MM.1S (cell line): ENCODE data around the gene CES4A.

Experiments
- DNase-seq: peaks from one replicate; pipeline ENCODE4 v3.0.0-alpha.2; 2015
- H2AFZ ChIP-seq: fragments of 300-600 bp; sonication (generic); 2 replicates; pipeline ENCODE4 v1.6.0; 2016; ENCODE audit warnings: antibody characterized with exemption, low read length
- H3F3A ChIP-seq: fragments of 300-600 bp; sonication (generic); 2 replicates; pipeline ENCODE4 v1.6.1; 2016; ENCODE audit warnings: mild to moderate bottlenecking, antibody characterized with exemption, low read length, moderate library complexity, mixed read lengths; ENCODE audit not compliant: insufficient read depth
- H3K27ac ChIP-seq: fragments of 300-600 bp; sonication (generic); 2 replicates; pipeline ENCODE4 v1.5.1; 2016; ENCODE audit warnings: mild to moderate bottlenecking, low read length
- H3K27me3 ChIP-seq: fragments of 300-600 bp; sonication (generic); replicated peaks from 2 replicates; pipeline ENCODE4 v1.6.0; 2016; ENCODE audit warnings: low read length; ENCODE audit not compliant: insufficient read depth
- H3K36me3 ChIP-seq: fragments of 300-600 bp; sonication (generic); replicated peaks from 2 replicates; pipeline ENCODE4 v1.6.1; 2016; ENCODE audit warnings: mild to moderate bottlenecking, low read length, mixed read lengths; ENCODE audit not compliant: insufficient read depth
- H3K4me1 ChIP-seq: fragments of 300-600 bp; sonication (generic); 2 replicates; pipeline ENCODE4 v1.6.1; 2016; ENCODE audit warnings: low read length, mixed read lengths
- H3K4me2 ChIP-seq: fragments of 300-600 bp; sonication (generic); 2 replicates; pipeline ENCODE4 v1.6.0; 2016; ENCODE audit warnings: low read depth, low read length
- H3K4me3 ChIP-seq: fragments of 300-600 bp; sonication (generic); 2 replicates; pipeline ENCODE4 v1.5.1; 2016; ENCODE audit warnings: low read length, mixed read lengths
- H3K79me2 ChIP-seq: fragments of 300-600 bp; sonication (generic); 2 replicates; pipeline ENCODE4 v1.6.1; 2016; ENCODE audit warnings: mixed run types, low read length, mixed read lengths
- H3K9ac ChIP-seq: fragments of 300-600 bp; sonication (generic); 2 replicates; pipeline ENCODE4 v1.6.1; 2016; ENCODE audit warnings: low read length, mixed read lengths
- H3K9me2 ChIP-seq: fragments of 300-600 bp; sonication (generic); replicated peaks from 2 replicates; pipeline ENCODE4 v1.6.1; 2016; ENCODE audit warnings: mild to moderate bottlenecking, low read length, mixed read lengths; ENCODE audit not compliant: insufficient read depth
- H3K9me3 ChIP-seq: fragments of 300-600 bp; sonication (generic); replicated peaks from 2 replicates; pipeline ENCODE4 v1.6.1; 2016; ENCODE audit warnings: mild to moderate bottlenecking, low read length, mixed read lengths; ENCODE audit not compliant: insufficient read depth
- H4K20me1 ChIP-seq: fragments of 300-600 bp; sonication (generic); 2 replicates; pipeline ENCODE4 v1.6.1; 2016; ENCODE audit warnings: mild to moderate bottlenecking, low read length, moderate library complexity, mixed read lengths; ENCODE audit not compliant: insufficient read depth
- CTCF ChIP-seq: fragments of 300-600 bp; sonication (generic); IDR thresholded peaks from 2 replicates; pipeline ENCODE4 v1.5.1; 2016; ENCODE audit warnings: antibody characterized with exemption, low read length, mixed read lengths
- EZH2 ChIP-seq: fragments of 300-600 bp; sonication (generic); optimal IDR thresholded peaks from 2 replicates; pipeline ENCODE3; 2017; ENCODE audit warnings: low read depth, mild to moderate bottlenecking, antibody characterized with exemption, low read length, mixed read lengths
- EZH2phosphoT487 ChIP-seq: fragments of 300-600 bp; sonication (generic); IDR thresholded peaks from 2 replicates; pipeline ENCODE4 v1.6.1; 2018; ENCODE audit warnings: antibody characterized with exemption, low read length

Gene CES4A

DNA sequence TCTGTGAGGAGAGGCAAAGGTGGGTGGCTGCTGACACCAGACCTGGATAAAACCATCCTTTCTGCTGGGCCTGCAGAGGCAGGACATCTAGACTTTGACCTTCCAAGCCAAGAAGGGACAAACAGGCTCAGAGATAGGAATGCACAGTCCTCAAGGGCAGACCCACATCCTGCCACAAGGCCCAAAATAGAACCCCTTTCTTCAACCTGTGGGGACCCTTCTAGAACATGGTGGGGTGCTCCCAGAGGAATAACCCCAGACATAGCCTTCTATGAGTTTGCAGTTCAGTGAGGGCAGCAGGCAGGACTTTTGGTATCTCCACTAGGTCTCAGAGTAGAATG is 36.8 kb downstream of the CES4A start:
- H2AFZ ChIP-seq, result no peak overlapping the region
- peaks cover 10% of the 10 kb centered on the region for H3K79me2 ChIP-seq
- H3K27ac ChIP-seq, result no peak overlapping the region
- H3K4me3 ChIP-seq, result no peak overlapping the region
- 0 out of 2 replicates have a peak, but pooled peaks cover 2% of the 10 kb centered on the region for H3F3A ChIP-seq
- peaks cover 6% of the 10 kb centered on the region; the same call in 1 of the 2 replicates for H3K4me1 ChIP-seq
- H3K4me2 ChIP-seq, result no peak overlapping the region
- H3K27me3 ChIP-seq, result no peaks in the 10 kb centered on the region
- H4K20me1 ChIP-seq, result no peaks in the 10 kb centered on the region
- no peaks in the 10 kb centered on the region for H3K36me3 ChIP-seq
- no peak for DNase-seq
- H3K9me2 ChIP-seq, result no peaks in the 10 kb centered on the region
- no peaks in the 10 kb centered on the region for H3K9me3 ChIP-seq
- no peak for TF ChIP-seq CTCF
- TF ChIP-seq EZH2phosphoT487, result no peak
- TF ChIP-seq EZH2, result no peak
- no peak overlapping the region for H3K9ac ChIP-seq

GRCh38 chr16:67026570-67026969 is 38.2 kb downstream of the CES4A start:
- no peak overlapping the region for H3K9ac ChIP-seq
- peaks cover 12% of the 10 kb centered on the region for H3K4me1 ChIP-seq
- H3K36me3 ChIP-seq, result no peaks in the 10 kb centered on the region
- no peaks in the 10 kb centered on the region for H3K9me2 ChIP-seq
- H2AFZ ChIP-seq, result no peak overlapping the region
- no peak overlapping the region for H3K4me3 ChIP-seq
- TF ChIP-seq EZH2phosphoT487, result no peak
- no peak for TF ChIP-seq EZH2
- TF ChIP-seq CTCF, result no peak
- peaks cover 23% of the 10 kb centered on the region for H3K79me2 ChIP-seq
- no peaks in the 10 kb centered on the region for H3K9me3 ChIP-seq
- H4K20me1 ChIP-seq, result no peaks in the 10 kb centered on the region
- no peak overlapping the region for H3K4me2 ChIP-seq
- no peak for DNase-seq
- H3K27ac ChIP-seq, result no peak overlapping the region
- 0 out of 2 replicates have a peak, but pooled peaks cover 2% of the 10 kb centered on the region for H3F3A ChIP-seq
- H3K27me3 ChIP-seq, result no peaks in the 10 kb centered on the region

DNA sequence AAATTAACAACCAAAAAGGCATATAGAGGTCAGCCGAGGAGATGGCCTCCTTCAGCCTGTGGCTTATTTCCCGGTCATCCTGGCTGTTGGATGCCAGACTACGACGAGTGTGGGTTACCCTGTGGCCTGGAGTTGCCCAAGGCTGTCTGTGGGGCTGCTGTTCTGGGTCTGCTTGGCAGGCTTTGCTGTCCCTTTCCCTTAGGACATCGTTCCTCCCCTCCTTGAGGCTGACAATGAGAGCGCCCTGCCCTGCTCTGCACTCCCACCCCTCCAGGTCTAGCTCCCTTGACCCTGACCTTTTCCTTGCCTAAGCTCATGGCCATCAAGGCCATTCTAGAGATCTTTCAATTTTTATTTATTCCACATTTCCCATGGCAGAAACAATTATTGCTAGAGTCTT is 38.7 kb downstream of the CES4A start:
- no peak overlapping the region for H3K4me3 ChIP-seq
- no peaks in the 10 kb centered on the region for H3K9me2 ChIP-seq
- no peak overlapping the region for H2AFZ ChIP-seq
- no peaks in the 10 kb centered on the region for H3K9me3 ChIP-seq
- H4K20me1 ChIP-seq, result no peaks in the 10 kb centered on the region
- no peak overlapping the region for H3K4me2 ChIP-seq
- 0 out of 2 replicates have a peak, but pooled peaks cover 2% of the 10 kb centered on the region for H3F3A ChIP-seq
- H3K4me1 ChIP-seq, result peaks cover 12% of the 10 kb centered on the region
- H3K27me3 ChIP-seq, result no peaks in the 10 kb centered on the region
- H3K36me3 ChIP-seq, result peaks cover 3% of the 10 kb centered on the region; the same call in 1 of the 2 replicates
- no peak for DNase-seq
- TF ChIP-seq CTCF, result no peak
- no peak for TF ChIP-seq EZH2phosphoT487
- no peak for TF ChIP-seq EZH2
- no peak overlapping the region for H3K27ac ChIP-seq
- H3K79me2 ChIP-seq, result peaks cover 28% of the 10 kb centered on the region
- no peak overlapping the region for H3K9ac ChIP-seq
